ENCODE measurements around the gene KLHL10.
"Not testable (repeated sequence)": the region's sequence is repeated elsewhere in the genome, so short reads cannot be mapped to it uniquely, and the experiment has no call there.

Gene KLHL10

DNA sequence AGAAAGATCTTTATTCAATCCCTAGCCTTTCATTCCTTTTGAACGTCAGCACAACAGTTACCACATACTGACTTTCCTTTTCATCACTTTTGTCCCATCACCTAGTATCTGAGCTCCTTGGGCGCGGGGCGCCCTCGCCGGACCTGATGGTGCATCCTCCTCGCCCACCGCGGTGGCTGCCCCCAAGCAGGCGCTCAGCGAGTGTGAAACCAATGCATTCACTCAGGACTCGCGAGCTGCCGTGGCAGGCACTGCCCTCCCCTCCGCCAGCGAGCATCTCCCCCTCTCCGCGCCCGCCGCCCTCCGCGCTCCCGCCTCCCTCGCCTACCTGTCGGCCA is 26.8 kb downstream of the KLHL10 start:
- H3K9me3 Mint-ChIP-seq = no peaks in the 10 kb centered on the region
- ATAC-seq (peak; percentile 26), DNase-seq (no peak)
- H3K27me3 Mint-ChIP-seq = no peaks in the 10 kb centered on the region
- H3K4me3 Mint-ChIP-seq = no peak overlapping the region
- no peak overlapping the region for H3K27ac Mint-ChIP-seq
- peaks cover 46% of the 10 kb centered on the region for H3K4me1 Mint-ChIP-seq
- H3K36me3 Mint-ChIP-seq (ENCODE audit: low read depth) = peaks cover 26% of the 10 kb centered on the region

DNA sequence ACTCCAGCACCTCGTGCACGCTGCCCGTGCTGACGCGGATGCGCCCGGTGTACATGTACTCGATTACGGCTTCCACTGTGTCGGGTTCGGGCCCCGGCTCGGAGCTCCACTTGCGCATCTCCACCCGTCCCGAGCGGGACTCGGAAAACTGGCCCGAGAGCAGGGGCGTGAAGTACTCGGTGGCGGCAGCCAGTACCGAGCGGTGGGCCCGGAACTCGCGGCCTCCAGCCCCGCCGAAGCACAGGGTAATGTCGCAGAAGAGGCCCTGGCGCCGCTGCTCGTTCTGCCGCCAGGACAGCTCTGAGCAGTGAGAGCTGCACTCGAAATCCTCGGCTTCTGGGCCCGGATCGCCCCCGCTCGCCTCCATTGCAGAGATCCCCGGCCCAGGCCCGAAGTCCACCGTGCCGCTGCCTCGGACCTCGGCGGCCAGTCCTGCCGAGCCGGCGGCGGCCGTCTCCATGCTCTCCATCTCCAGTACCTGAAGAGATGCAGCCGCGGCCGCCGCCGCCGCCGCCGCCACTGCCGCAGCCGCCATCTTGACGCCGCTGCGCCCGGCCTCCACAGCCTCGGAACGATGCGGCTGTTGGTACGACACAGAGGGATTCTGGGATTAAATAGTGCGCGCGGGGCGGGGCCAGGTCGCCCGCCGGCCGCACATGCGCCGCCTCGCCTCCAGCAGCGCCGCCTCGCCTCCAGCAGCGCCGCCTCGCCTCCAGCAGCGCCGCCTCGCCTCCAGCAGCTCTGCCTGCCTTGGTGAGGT is 27.4 kb downstream of the KLHL10 start, which contains the start of gene KLHL11:
Gene KLHL11, minus strand, starts transcription at position 588 of the 760 bp plus-strand sequence. Its CDS starts 53 bp downstream, at position 535.
- Mint-ChIP-seq H3K36me3 (ENCODE audit: low read depth) (peaks cover 28% of the 10 kb centered on the region), H3K27me3 (no peaks in the 10 kb centered on the region), H3K4me1 (peaks cover 50% of the 10 kb centered on the region), H3K27ac (peak within 1 kb of the TSS; percentile 83), H3K4me3 (no peak within 1 kb of the TSS), H3K9me3 (no peaks in the 10 kb centered on the region)
- peak; percentile 87 for ATAC-seq
- DNase-seq = peak; percentile 89

DNA sequence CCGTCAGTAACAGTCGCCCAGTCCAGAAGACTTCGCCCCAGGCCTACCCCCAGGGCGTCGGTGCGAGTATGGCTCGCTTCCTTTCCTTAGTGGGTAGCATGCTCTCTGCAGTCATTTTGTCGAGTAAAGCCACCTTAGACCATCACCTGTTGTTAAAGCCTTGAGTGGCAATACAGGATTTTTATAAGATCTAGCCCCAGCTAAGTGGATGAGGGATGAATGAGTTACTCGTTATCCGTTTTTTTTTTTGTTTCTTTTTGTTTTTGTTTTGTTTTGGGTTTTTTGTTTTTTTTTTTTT is 27.9 kb downstream of the KLHL10 start:
- Mint-ChIP-seq H3K27ac (peak overlapping the region; percentile 83), H3K36me3 (ENCODE audit: low read depth) (peaks cover 30% of the 10 kb centered on the region), H3K4me1 (peaks cover 52% of the 10 kb centered on the region), H3K9me3 (no peaks in the 10 kb centered on the region), H3K4me3 (no peak overlapping the region), H3K27me3 (no peaks in the 10 kb centered on the region)
- ATAC-seq (peak; percentile 2), DNase-seq (no peak)

DNA sequence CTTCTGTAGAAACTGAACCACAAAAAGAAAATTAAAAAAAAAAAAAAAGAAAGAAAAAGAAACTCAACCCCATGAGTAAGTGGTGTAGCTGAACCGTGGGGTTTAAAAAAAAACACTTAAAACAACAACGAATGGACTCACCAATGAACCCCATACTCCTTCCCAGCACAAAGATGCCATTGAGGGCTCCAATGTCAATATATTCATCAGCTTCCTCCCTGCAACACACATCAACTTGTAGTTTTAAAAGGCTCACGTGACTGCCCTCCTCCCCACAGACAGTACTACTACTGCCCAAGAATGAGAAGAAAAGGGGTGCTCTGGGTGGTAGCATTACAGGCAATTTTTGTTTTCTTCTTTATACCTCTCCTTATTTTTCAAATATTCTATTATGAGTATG is 30.9 kb downstream of the KLHL10 start:
- Mint-ChIP-seq H3K27ac (peak overlapping the region; percentile 91), H3K4me3 (peak overlapping the region; percentile 57), H3K9me3 (no peaks in the 10 kb centered on the region), H3K36me3 (ENCODE audit: low read depth) (peaks cover 52% of the 10 kb centered on the region), H3K27me3 (no peaks in the 10 kb centered on the region), H3K4me1 (peaks cover 43% of the 10 kb centered on the region)
- ATAC-seq (no peak), DNase-seq (no peak)

DNA sequence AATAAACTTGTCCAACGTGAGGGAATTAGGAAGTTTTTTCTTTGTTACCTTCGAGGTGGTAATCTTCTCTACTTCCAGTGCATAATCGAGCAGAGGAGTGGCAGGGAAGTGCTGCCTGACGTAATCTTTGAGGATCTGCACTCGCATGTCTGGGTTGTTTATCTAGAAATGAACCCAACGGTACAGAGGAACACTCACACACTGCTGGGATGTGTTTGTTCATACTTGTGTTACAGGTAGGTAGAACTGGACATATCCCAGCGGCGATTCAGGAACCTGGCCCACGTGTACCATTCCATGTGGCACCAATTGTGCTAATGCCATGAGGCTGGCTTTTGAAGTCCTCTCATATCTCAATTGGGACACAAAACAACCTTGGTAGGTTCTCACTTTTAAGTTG is 31.8 kb downstream of the KLHL10 start:
- ATAC-seq = no peak
- H3K27ac Mint-ChIP-seq = peak overlapping the region; percentile 91
- H3K9me3 Mint-ChIP-seq = no peaks in the 10 kb centered on the region
- DNase-seq = no peak
- H3K27me3 Mint-ChIP-seq = no peaks in the 10 kb centered on the region
- peaks cover 54% of the 10 kb centered on the region for H3K36me3 Mint-ChIP-seq (ENCODE audit: low read depth)
- no peak overlapping the region for H3K4me3 Mint-ChIP-seq
- H3K4me1 Mint-ChIP-seq = peaks cover 43% of the 10 kb centered on the region

DNA sequence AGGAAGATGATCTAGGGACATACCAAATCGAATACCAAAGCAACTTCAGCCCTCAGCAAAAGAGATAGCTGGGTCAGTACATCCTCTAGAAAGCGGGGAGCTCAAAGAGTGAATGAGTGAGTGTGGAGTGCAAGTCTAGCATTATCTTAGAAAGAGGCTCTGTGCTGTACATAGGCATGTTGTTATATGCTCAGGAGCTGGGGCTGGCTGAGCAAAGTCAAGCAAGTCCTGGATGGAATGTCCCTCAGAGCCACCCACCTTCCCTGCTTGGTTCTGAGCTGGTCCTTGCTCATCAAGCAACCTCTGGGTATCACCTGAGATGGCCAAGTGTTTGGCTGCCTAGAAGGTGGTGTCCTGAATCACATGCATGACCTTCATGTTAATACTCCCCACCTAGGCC is 32.5 kb downstream of the KLHL10 start:
- peak overlapping the region; percentile 91 for H3K27ac Mint-ChIP-seq
- ATAC-seq (no peak), DNase-seq (no peak)
- H3K9me3 Mint-ChIP-seq = no peaks in the 10 kb centered on the region
- H3K36me3 Mint-ChIP-seq (ENCODE audit: low read depth) = peaks cover 58% of the 10 kb centered on the region
- no peak overlapping the region for H3K4me3 Mint-ChIP-seq
- no peaks in the 10 kb centered on the region for H3K27me3 Mint-ChIP-seq
- H3K4me1 Mint-ChIP-seq = peaks cover 43% of the 10 kb centered on the region

DNA sequence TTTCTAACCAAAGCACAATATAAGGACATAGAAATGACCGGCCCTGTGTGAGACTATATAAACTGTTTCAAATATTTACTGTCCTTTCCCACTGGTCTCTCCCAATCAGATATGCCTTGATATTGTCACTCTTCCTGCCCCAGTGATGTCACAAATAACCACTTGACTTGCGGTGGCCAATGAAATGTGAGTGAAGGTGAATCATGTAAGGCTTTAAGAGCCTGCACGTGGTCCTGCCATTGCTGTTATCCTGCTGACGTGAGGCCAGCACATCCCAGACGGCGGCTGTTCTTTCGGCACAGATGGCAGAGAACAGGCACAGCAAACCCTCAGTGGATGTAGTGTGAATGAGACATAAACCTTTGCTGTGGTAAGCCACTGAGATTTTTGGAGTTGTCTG is 33.0 kb downstream of the KLHL10 start:
- H3K4me1 Mint-ChIP-seq = peaks cover 40% of the 10 kb centered on the region
- ATAC-seq (no peak), DNase-seq (no peak)
- no peaks in the 10 kb centered on the region for H3K27me3 Mint-ChIP-seq
- peaks cover 56% of the 10 kb centered on the region for H3K36me3 Mint-ChIP-seq (ENCODE audit: low read depth)
- no peak overlapping the region for H3K4me3 Mint-ChIP-seq
- no peaks in the 10 kb centered on the region for H3K9me3 Mint-ChIP-seq
- H3K27ac Mint-ChIP-seq = peak overlapping the region; percentile 91

DNA sequence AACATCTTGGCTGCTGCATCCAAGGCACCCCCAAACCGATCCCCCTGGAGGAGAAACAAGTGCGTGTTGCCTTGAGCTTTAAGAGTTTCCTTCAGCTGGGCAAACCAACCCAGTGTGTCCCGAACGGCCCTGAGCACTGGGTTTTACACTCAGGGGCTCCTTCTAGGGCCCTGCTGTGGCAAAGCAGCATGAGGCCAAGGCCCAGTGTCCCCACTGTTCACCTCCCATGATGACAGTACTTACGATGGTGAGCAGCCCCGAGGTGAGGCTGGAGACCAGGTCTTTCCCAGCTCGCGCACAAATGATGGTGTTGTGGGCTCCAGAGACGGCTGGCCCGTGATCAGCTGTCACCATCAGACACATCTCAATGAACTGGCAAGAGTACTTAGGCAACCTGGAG is 34.2 kb downstream of the KLHL10 start:
- Mint-ChIP-seq H3K9me3 (no peaks in the 10 kb centered on the region), H3K36me3 (ENCODE audit: low read depth) (peaks cover 59% of the 10 kb centered on the region), H3K27ac (peak overlapping the region; percentile 42), H3K27me3 (no peaks in the 10 kb centered on the region), H3K4me1 (peaks cover 40% of the 10 kb centered on the region), H3K4me3 (no peak overlapping the region)
- ATAC-seq (no peak), DNase-seq (no peak)

DNA sequence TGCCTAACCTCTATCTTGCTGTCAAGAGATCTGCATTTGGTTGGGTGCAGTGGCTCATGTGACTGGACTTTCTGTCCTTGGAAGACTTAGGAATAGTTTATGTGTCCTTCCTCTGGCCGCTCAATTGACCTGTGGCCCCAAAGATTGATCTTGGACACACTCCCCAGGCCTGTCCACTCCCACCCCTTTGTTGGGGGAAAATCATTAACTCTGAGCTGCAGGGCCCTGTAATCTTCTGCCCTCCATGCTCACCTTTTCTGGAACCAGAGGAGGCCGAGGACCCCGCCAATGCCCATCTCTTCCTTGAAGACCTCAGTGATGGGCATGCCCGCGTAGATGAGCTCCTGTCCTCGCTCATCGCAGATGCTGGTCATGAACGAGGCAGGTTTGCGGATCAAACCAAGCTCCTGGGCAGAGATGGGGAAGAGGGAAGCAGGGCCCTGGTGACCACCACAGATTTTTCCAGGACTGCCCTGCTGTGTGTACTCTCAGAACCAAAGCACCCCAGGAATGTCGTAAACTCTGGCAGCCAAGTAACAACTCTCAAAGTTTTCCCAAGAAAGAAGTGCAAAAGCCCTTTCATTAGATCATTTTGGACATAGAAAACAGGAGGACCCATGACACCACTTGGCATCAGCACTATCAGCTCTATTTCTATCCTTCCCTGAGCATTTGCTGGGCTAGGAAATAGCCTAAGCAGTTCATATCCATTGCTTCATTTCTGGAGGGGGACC is 36.1 kb downstream of the KLHL10 start:
- ATAC-seq = no peak
- peaks cover 23% of the 10 kb centered on the region for H3K4me1 Mint-ChIP-seq
- no peak overlapping the region for H3K27ac Mint-ChIP-seq
- no peaks in the 10 kb centered on the region for H3K9me3 Mint-ChIP-seq
- H3K36me3 Mint-ChIP-seq (ENCODE audit: low read depth) = peaks cover 61% of the 10 kb centered on the region
- no peak overlapping the region for H3K4me3 Mint-ChIP-seq
- no peaks in the 10 kb centered on the region for H3K27me3 Mint-ChIP-seq
- DNase-seq = no peak

DNA sequence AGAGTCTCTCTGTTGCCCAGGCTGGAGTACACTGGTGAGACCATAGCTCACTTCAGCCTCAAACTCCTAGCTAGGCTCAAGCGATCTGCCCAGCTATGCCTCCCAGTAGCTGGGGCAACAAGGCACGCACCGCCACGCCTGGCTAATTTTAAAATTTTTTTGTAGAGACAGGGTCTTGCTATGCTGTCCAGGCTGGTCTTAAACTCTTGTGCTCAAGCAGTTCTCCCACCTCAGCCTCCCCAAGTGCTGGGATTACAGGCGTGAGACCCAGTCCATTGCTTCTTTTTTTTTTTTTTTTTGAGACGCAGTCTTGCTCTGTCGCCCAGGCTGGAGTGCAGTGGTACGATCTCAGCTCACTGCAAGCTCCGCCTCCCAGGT is 36.7 kb downstream of the KLHL10 start:
- ATAC-seq, H3K9me3 Mint-ChIP-seq, H3K27me3 Mint-ChIP-seq, H3K27ac Mint-ChIP-seq, DNase-seq, H3K4me3 Mint-ChIP-seq: not testable (repeated sequence)
- H3K4me1 Mint-ChIP-seq = peaks cover 18% of the 10 kb centered on the region
- peaks cover 59% of the 10 kb centered on the region for H3K36me3 Mint-ChIP-seq (ENCODE audit: low read depth)

DNA sequence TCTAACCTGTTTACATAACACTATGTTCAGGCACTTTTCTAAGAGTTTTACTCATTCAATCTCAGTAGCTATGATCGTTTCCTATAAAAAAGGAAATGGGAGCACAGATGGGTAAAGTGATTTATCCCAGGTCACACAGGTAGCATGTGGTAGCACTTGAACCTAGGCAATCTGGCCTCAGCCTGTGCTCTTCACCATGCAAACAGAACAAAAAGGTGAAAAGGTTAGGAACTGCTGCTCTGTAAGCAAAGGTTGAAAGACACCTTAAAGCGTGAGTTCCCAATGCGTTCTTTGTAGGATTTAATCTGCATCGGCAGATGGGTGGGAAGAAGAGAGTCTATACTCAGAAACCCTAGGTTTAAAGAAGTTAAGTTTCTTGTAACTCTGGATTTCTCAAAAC is 42.5 kb downstream of the KLHL10 start:
- ATAC-seq = no peak
- H3K4me1 Mint-ChIP-seq = no peaks in the 10 kb centered on the region
- H3K36me3 Mint-ChIP-seq (ENCODE audit: low read depth) = peaks cover 55% of the 10 kb centered on the region
- no peak overlapping the region for H3K4me3 Mint-ChIP-seq
- H3K27ac Mint-ChIP-seq = no peak overlapping the region
- H3K9me3 Mint-ChIP-seq = no peaks in the 10 kb centered on the region
- DNase-seq = no peak
- H3K27me3 Mint-ChIP-seq = no peaks in the 10 kb centered on the region

DNA sequence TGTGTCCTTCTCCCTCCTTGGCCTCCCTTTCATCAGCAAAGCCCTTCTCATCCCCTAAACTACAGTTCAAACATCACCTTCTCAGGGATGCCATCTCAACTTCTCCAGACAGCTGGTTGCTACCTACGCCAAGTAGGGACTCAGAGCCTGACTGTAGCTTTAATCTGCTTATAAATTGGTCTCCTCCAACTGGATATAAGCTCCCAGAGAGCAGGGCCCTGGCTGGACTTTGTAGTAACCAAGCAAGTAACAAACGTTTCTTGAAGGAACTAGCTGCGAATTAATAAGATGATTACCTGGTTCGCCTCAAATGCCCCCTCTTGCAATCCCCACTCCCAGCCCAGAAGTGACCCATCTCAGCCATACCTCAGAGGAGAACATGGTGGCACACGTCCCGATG is 45.1 kb downstream of the KLHL10 start:
- ATAC-seq = no peak
- H3K4me1 Mint-ChIP-seq = no peaks in the 10 kb centered on the region
- H3K27ac Mint-ChIP-seq = no peak overlapping the region
- no peaks in the 10 kb centered on the region for H3K27me3 Mint-ChIP-seq
- peaks cover 62% of the 10 kb centered on the region for H3K36me3 Mint-ChIP-seq (ENCODE audit: low read depth)
- H3K9me3 Mint-ChIP-seq = no peaks in the 10 kb centered on the region
- no peak for DNase-seq
- no peak overlapping the region for H3K4me3 Mint-ChIP-seq

DNA sequence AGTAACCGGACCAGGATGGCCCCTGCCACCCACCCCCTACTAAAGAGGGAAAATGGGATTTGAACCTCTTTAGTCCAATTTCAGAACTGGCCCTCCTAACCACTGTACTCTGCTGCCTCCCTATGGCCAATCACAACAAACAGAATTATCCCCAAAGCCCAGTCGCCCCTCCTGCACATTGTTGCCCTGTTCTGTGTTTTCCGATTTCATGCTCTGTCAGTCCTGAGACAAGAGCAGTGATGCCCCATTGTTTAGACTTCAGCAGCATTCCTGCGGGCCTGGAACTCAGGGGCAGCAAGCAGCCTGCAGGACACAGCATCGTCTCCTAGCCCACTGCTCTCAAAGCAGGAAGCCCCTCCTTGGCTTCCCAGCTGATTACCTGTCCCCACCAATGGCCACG is 48.1 kb downstream of the KLHL10 start:
- no peaks in the 10 kb centered on the region for H3K4me1 Mint-ChIP-seq
- H3K27ac Mint-ChIP-seq = no peak overlapping the region
- ATAC-seq (no peak), DNase-seq (no peak)
- peaks cover 56% of the 10 kb centered on the region for H3K36me3 Mint-ChIP-seq (ENCODE audit: low read depth)
- H3K4me3 Mint-ChIP-seq = no peak overlapping the region
- H3K9me3 Mint-ChIP-seq = no peaks in the 10 kb centered on the region
- no peaks in the 10 kb centered on the region for H3K27me3 Mint-ChIP-seq

DNA sequence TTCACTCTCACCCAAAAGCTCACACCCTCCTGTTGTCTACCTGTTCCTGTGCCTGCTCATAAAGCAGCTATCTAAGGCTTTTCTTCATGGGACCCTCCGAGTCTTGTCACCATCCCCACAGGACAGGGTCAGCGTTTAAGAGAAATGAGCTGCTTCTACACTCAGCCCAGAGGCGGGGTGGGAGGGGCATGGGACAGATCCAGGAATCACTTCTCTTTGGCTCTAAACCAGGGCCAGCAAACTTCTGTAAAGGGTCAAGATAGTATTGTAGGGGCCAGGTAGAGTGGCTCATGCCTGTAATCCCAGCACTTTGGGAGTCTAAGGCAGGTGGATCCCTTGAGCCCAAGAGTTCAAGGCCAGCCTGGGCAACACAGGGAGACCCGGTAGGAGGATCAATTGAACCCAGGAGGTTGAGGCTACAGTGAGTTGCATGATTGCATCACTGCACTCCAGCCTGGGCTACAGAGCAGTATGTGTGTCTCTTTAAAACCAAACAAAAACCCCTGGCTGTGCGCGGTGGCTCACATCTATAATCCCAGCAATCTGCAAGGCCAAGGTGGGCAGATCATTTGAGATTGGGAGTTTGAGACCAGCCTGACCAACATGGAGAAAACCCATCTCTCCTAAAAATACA is 50.8 kb downstream of the KLHL10 start:
- no peak overlapping the region for H3K4me3 Mint-ChIP-seq
- DNase-seq = no peak
- no peak for ATAC-seq
- no peaks in the 10 kb centered on the region for H3K27me3 Mint-ChIP-seq
- H3K9me3 Mint-ChIP-seq = no peaks in the 10 kb centered on the region
- no peaks in the 10 kb centered on the region for H3K4me1 Mint-ChIP-seq
- H3K27ac Mint-ChIP-seq = no peak overlapping the region
- H3K36me3 Mint-ChIP-seq (ENCODE audit: low read depth) = peaks cover 58% of the 10 kb centered on the region
